HS-5 (cell line): ENCODE results near the gene ARPC5.
A peak's percentile ranks its signal among the peaks of the same experiment; 100 is the strongest.
"Not testable (repeated sequence)": the region's sequence is repeated elsewhere in the genome, so short reads cannot be mapped to it uniquely, and the experiment has no call there.

Experiments used
- DNase-seq: peaks from one replicate; pipeline ENCODE4 v3.0.0-alpha.2; 2012; ENCODE audit warnings: low read depth

ARPC5 gene

DNA sequence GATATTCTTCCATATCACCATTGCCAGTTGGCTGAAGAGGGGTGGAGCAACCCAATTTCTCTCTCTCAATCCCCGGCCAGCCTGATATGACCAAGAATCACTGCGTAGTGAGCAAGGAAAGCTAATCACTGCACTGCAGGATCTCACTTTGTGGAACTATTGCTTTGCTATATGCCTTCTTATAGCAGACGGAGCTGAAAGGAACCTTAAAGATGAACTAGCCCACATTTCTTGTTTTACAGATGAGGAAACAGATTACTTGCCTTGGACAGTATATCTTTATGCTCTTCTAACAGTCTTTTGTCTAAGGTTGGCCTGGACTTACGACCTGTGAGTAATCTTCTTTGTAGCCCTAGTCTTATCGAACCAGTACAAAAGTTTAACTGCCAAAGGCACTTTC lies 9.9 kb upstream of the ARPC5 start:
- DNase-seq = no peak

DNA sequence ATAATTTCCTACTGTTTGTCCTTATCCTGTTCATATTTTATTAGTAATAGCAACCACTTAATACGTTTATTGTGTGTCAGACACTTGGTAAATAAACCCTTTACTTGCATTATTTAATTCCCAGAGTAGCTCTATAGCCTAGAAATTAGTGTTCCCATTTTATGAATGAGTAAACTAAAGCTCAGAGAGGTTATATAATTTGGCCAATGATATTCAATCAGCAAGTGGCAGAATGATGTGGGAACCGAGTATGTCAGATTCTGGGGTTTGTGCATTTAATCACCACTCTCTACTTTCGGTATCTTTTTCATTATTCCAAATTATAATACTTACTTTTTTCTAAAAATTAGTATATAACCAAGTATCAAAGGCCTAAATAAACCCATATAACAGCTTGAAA lies 6.6 kb upstream of the ARPC5 start:
- no peak for DNase-seq

DNA sequence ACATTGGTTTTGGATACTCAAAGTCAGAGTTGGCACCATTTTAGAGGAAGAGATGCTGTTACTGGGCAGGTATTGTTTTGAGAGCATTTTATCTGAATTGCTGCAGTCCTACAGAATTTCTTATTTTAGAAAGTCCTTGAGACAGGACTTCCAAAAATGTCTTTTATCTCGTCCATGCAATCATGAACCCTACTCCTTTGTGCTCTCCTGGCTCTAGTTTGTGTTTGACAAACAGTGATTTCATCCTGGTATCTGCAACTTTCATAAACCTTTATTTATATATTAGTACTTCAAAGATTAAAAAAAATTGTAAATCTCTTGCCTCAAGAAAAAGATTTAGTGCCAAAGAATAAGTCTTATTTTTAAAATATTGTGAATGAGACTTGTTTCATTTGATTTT lies 4.6 kb upstream of the ARPC5 start:
- no peak for DNase-seq

DNA sequence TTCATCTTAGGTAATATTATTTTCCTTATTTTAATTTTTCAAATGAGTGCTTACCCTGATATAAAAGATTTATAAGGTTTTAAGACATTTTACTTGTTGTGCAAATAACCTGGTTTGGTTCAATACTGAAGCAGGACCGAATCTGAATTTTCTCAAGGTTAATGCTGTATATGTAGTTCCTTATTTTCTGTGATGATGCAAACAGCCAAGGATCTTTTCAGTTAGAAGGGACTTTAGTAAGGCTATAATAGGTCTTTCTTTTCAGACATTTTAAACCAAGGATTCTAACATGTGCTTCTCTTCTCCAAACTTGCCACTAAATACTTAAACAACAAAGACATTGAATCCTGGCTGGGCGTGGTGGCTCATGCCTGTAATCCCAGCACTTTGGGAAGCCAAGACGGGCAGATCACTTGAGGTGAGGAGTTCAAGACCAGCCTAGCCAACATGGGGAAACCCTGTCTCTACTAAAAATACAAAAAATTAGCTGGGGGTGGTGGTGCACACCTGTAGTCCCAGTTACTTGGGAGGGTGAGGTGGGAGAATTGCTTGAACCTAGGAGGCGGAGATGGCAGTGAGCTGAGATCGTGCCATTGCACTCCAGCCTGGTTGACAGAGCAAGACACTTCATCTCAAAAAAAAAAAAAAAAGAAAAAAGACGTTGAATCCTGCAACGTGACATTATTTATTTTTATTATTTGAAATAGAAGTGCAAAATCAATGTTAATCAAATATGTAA lies 3.2 kb upstream of the ARPC5 start:
- DNase-seq = no peak

DNA sequence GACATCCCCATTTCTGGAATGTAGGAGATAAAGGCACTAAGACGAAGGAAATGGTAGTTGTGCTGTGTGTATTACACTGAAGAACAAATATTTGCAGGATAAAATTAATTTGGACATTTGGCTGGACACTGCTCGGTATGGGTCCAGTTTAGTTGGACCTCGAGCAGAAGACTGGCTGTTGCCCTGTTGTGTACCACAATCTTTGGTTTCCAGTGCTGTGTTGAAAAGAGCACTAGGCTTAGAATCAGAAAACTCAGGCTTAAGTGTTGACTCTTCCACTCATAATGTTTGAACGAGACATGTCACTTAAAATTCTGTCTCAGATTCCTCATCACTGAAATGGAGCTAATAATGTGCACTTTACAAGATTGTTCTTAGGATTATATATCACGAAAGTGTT lies 1.2 kb upstream of the ARPC5 start:
- DNase-seq = no peak

DNA sequence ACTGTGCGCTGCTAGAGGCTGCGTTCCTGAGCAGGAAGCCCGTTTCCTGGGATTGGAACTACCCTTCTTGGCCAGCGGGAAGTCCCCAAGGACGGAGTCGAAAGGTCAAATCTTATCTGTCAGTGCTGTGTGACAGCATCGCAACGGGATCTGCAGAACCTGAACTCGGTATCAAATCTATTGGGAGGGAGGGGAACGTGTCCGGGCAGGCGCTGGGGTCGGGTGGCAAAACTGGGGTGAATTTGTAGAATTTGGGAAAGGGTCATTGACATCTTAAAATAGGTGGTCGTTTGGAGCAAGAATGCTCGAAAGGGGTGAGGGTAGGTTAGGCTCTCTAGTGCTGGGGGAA lies 725 bp upstream of the ARPC5 start:
- DNase-seq = no peak

DNA sequence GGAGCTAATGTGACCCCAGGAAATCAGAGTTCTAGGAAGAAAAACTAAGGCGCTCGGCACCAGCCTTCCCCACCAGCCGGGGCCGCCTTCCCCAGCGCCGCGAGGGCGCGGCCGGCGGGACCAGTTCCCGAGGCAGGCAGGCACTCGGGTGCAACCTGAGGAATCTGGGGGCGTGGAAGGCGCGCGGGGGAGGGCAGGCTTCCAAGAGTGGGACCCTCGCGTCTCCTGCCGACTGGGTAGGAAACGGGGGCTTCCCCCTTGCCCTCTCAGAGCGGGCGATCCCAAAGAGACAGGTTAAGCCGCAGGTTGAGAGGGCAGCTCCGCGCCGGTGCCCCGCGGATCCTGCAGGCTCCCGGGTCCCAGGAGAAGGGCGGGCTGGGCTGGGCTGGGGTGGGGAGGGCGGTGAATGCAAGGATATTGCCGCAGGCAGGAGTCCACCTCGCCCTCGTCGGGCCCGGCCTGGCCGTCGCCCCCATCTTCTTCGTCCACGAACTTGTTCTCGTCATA lies 431 bp downstream of the ARPC5 start:
- DNase-seq = no peak

DNA sequence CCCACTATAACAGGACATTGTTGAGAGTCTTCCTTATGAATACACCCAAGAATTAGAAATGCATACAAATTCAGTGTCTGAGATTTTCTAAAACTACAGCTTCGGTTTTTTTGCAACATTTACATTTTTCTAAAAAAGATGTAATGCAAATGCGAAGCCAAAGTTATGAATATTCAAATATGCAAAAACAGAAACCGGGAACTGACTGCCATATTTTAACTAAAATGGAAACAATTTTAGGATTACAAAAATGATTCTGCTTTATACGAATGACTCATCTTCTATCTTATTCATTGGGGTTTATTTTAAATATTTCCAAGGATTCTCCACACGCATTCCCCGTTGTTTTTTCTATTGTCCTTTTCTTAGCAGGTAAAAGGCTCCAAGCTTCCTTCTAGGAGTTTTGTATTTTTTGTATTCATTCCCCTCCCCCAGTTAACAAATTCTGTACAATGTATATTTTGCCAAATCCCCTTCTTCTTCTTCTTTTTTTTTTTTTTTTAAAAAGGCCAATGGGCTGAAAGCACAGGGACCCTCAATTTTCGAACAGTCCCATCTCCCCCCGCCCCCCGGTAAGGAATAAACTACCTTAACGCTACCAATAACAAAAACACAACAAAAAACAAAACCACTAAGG lies 1.0 kb downstream of the ARPC5 start:
- no peak for DNase-seq

DNA sequence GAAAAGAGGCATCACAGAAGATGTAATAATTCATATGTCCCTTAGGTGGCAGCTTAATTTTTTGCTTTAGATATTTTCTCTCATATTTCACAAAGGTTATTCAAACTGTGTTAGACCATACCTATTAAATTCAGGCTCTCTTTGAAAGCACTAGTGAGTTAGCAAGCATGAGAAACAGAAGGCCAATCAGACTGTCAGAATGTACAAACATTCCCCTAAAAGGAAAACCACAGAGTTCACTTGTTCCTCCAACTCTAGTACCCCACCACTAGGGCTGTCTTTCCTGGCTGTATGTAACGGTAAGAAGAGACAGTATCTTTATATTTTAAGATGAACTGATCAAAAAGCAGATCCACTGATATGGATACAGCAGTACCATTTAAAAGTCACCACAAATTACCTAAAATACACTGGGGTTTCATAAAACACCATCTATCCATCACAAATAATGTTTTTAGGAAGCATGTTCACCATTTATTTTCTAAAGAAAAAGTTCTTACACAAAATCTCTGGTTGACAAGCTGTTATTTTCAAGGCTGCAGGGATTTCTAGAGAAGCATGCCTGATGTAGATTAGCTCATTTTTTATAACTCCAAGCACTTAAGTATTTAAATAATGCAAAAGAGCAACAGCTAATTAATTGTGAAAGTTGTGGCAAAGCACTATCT lies 1.8 kb downstream of the ARPC5 start:
- DNase-seq = peak; percentile 76

DNA sequence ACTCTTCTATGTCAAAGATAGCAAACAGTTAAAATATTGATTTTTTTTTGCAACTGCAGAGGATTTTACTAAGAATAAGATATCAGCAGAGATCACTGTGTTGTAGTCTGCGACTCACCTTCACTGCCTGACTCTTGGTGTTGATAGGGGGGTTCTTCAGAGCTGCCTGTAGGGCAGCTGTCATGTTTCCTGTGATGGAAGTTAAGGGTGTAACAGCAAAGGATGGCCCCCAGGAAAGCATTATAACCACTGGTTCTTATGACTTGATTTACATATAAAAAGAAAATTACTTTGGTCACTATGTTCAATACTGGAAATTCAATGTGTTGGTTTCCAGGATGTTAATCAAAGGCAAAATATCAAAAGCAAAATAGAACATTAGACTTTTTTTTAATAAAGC lies 2.6 kb downstream of the ARPC5 start:
- DNase-seq = no peak

DNA sequence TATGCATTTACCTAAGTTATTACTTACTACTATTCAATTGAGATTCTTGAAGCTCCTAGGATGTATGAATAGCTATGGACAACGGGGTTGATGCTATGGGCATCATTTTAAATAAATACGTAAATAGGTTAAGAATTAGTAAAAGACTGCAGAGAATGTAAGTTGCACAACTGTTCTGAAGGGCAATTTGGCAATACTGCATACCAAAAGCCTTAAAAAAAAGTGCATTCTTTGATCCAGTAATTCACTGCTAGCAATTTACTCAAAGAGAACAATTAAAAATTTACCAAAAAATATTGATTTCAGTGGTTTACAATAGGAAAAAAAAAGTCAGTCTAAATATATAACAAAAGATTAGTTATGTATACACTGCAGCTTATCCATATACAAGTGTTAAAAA lies 3.5 kb downstream of the ARPC5 start:
- peak; percentile 63 for DNase-seq

DNA sequence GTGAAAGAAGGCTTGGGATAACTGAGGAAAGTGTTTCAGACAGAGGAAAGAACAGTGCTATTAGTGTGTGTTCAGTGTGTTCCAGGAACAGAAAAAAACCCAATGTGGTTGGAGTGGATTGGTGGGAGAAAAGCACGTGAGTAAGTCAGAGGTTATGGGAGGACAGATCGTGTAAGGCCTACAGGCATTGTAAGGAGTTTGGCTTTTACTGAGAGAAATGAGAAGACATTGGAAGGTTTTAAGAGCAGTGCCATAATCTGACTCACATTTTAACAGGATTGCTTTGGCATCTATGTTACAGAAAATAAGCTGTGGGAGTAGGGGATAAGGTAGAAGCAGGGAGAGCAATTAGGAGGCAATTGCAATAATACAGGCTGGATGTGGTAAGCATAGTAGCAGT lies 4.8 kb downstream of the ARPC5 start:
- no peak for DNase-seq

DNA sequence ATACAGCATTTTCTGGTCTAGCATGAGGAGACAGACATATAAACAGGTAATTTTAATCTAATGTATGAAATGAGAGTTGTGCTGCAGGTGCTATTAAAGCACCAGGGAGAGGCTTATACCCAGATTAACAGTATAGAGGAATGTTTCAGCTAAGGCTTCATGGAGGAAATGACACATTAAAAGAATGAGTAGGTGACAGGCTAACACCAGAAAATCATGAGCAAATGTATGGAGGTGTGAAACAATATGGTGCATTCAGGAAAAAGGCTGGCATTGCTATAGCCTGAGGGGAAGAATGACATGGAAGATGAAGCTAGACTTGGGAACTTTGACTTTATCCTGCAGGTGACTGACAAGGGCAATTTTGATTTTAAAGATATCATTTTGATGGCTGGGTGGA lies 7.0 kb downstream of the ARPC5 start:
- DNase-seq = no peak

DNA sequence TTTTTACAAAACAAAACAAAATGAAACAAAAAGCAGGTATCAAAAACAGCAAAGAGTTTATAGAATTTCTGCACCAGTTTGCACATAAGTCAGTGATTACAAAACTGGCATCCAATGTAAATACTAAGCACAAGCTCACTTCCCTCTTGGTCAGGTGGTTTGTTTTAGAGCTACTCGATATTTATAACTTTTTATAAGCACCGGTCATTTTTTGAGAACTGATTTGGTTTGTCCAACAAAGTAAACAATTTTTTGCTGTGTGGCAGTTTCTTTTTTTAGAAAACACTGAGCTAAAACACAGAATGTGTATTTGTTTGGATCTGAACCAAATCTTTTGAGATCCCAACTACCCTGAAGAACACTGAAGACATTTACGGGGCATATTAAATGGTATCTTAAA lies 9.3 kb downstream of the ARPC5 start:
- DNase-seq = not testable (repeated sequence)

DNA sequence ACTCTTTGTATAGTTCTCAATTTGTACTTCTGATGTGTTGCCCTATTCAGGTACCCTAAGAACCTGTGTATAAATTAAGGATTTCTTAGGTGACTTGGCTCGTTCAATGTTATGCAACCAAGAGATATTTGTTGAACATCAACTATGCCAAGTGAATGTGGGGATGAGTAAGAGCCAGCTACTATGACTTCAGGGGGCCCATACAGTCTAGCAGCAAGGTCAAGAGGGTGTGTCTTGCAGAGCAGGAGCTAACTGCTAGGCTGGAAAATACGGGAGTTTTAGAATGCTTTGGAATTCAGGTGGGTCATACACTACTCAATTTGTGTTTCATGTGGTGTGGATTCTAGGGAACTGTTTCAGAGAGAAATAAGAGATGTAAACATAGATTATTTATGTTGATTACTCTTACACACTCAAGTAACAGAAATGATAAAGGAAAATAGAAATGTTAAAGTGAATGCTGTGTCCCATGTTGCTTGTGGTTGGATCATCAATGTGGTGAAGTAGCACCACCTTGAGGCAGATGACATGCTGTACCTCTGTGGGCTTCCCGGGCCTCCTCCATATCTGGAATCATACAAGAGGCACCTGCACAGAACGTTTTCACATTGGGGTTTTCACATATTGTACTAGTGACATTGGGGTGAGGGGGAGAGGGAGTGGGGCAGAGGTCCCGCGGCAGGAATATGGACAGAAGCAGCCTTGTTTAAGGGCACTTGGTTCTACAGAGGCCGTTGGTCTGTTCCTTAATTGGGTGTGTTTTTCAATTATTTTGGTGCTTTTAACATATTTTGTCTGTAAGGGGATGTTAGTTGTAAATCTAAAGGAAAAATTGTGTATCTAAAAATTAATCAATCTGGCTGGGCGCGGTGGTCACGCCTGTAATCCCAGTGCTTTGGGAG lies 12.4 kb downstream of the ARPC5 start:
- DNase-seq = no peak

DNA sequence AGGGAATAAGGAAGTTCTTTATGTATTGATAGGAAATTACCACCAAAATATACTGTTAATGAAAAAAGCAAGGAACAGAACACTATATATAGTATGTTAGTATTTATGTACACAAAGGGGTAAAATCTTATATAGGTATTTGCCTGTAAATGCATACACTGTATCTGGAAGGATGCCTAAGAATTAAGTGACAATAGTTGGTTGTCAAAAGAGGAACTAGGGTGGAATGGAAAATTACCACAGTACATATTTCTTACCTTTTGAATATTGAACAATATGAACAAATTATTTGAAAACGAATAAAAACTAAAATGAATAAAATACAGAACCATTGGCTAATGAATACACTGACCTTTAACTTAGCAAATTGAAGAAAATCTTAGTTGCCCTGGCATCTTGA lies 13.6 kb downstream of the ARPC5 start:
- no peak for DNase-seq

DNA sequence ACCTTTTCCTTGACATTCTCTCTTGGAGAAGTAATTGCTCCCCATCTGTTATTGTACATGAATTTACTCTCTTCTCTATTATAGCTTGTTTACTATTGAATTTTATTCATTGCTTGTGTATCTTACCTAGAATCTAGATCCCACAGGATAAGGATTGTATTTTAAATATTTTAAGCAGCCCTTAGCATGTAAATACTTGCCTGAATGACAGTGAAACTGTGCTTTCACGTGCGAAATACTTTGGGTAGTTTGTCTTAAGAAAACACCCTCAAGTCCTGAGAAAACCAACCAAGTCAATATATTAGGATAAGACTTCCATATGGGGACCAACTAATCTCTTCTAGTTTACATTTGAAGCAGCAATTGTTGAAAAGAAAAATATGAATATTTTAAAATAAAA lies 15.3 kb downstream of the ARPC5 start:
- no peak for DNase-seq

DNA sequence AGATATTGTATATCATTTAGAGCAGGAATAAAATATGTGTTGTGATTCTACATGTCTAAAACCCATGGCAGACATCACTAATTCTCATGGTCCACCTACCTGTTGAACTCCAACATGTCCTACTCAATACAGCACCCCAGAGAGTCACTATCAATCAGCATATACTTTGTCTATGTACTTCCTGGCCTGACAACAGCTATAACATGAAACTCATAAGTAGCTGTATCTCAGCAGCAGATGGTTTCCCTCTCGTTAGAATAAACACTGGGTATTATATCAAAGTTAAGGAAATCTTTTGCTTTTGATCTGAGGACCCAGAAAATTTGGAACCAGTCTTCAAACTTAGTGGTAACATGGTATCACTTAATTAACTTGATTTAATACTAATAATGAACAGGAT lies 15.8 kb downstream of the ARPC5 start:
- no peak for DNase-seq

DNA sequence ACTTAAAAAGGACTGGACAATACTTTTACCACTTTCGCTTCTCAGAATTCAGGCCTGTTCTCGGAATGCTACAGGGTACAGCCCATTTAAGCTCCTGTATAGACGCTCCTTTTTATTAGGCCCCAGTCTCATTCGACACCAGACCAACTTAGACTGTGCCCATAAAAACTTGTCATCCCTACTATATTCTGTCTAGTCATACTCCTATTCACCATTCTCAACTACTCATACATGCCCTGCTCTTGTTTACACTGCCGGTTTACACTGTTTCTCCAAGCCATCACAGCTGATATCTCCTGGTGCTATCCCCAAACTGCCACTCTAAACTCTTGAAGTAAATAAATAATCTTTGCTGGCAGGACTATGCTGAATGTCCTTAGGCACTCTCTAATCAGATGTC lies 17.4 kb downstream of the ARPC5 start:
- DNase-seq = not testable (repeated sequence)

DNA sequence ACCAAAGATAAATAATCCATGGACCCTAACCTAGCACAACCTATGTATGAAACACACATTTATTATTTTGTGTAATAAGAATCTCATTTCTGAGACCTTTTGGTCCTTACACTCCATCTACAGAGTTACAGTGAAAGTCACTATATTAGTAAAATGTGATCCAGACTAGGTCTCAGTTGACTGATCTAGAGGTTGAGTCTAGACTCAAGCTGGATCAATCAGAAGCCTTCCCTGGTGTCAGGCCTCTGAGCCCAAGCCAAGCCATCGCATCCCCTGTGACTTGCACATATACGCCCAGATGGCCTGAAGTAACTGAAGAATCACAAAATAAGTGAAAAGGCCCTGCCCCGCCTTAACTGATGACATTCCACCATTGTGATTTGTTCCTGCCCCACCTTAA lies 22.6 kb downstream of the ARPC5 start:
- not testable (repeated sequence) for DNase-seq

DNA sequence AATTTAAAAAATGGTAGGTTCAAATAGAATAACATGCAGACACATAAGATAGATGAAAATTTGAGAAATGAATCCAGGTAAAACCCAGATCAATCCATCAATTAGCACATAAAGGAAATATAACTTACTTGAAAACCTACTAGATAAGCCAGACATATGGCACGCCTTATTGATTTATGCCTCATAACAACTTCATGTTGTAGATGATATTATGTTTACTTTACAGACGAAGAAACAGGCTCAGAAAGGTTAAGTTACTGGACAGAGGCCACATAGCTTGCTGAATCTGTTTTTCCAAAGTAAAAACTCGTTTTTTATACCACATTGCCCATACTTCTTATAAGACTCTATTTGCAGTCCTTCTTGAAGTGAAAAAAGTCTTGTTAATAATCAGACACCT lies 23.2 kb downstream of the ARPC5 start:
- no peak for DNase-seq

DNA sequence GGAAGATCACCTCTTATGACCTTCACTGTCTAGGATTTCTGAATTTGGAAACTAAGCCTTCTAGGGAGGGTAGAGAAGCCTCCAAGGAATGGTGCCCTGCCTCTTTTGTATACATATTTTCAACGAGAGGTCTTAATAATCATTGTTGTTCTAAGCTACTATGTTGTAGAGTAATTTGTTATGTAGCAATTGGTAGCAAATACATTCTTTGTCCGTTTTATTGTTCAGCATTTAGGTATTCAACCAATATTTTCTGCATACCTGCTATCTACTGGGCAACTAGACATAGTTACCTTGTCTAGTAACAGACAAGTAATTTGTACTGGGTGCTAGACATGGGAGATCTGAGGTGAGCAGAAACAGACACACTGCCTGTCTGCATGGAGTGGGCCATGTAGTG lies 24.6 kb downstream of the ARPC5 start:
- DNase-seq = no peak
